ENCODE data around the gene ECM1.

Gene ECM1

DNA sequence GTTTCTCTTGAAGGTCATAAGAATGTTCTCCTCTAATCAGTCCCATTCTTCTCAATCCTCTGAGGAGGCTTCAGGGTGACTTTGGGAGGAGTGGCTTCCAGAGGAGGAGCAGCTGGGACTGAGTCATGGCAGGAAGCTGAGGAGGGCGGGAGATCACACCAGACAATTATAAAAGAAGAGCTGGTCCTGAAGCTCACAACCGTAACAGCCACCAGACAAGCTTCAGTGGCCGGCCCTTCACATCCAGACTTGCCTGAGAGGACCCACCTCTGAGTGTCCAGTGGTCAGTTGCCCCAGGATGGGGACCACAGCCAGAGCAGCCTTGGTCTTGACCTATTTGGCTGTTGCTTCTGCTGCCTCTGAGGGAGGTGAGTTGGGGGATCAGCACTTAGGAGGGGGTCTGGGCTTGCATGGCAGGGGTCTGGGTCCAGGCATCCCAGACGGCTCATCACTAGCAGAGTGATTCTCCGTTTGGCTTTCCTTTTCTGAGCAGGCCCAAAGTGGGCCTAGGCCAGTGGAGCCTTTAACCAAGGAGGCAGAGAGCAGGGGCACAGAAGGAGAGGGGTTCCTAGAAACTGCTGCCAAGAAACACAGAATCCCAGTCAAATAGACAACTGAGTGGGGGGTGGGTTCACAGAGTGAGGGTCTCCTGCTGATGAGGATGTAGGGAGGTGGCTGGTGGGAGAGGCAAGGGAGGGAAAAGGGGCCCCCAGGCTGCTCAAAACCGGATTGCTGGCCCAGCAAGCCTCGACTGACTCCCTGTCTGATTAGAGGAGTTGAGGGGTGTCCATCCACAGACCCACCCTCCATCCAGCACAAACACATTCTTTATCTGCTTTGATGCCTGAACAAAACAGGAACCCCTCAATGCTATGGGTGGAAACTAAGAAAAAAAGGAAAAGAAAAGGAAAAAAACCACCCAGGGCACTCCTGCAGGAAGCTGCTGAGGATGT lies at the start of gene ECM1:
Gene ECM1, plus strand, starts transcription at position 198 of the 953 bp plus-strand sequence. Its CDS starts 101 bp downstream, at position 299.
- no peak for DNase-seq

DNA sequence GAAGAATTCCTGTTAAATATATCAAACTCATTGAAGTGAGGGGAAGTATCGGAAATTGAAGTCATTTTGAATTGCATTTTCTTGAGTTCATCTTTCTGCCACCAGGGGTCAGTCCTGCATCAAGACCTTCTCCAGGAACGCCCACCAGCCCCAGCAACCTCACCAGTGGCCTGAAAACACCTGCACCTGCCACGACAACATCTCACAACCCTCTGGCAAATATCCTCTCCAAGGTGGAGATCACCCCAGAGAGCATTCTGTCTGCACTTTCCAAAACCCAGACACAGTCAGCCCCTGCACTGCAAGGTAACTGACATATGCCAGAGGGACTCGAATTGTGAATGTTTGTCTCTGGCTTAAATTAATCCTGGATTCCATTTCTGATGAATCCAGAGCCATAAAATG lies 43.5 kb upstream of the ECM1 start:
- peak; percentile 10 to 16 for DNase-seq

DNA sequence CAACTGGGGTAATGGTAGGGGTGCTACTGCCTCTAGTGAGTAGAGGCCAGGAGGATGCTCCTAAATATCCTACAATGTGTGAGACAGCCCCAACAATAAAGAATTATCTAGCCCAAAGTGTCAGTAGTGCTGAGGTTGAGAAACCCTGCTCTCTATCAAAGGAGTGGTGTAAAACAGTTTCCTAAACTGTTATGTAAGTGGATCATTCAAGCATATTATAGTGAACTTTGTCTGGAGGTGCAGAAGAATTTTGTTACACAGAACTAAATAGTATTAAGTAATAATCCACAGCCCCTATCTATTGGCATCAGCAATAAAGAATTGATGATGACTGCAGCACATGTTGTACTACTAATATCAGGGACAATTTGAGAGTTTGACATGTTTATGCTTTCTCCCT lies 40.9 kb upstream of the ECM1 start:
- no peak for DNase-seq

DNA sequence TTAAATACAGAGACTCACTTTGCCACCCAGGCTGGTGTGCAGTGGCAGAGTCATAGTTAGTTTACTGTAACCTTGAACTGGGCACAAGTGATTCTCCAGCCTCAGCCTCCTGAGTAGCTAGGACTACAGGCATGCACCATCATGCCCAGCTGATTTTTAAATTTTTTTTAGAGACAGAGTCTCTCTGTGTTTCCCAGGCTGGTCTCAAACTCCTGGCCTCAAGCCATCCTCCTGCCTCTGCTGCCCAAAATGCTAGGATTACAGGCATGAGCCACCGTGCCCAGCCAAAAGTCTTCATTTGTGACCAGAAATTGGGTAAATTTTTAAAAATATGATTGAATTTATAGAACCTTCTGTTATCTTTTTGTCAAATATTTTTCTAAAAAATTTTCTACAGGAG lies 38.6 kb upstream of the ECM1 start:
- DNase-seq, result no peak

DNA sequence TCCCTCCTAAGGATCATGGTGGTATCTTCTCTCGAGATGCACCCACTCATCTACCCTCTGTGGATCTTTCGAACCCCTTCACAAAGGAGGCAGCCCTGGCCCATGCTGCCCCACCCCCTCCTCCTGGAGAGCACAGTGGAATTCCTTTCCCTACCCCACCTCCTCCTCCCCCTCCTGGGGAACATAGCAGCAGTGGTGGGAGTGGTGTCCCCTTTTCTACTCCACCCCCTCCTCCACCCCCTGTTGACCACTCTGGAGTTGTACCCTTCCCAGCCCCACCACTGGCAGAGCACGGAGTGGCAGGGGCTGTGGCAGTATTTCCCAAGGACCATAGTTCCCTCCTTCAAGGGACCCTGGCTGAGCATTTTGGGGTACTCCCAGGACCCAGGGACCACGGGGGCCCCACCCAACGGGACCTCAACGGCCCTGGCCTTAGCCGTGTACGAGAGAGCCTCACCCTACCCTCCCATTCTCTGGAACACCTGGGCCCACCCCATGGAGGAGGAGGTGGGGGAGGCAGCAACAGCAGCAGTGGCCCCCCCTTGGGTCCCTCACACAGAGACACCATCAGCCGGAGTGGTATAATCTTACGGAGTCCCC lies 35.2 kb upstream of the ECM1 start:
- no peak for DNase-seq

DNA sequence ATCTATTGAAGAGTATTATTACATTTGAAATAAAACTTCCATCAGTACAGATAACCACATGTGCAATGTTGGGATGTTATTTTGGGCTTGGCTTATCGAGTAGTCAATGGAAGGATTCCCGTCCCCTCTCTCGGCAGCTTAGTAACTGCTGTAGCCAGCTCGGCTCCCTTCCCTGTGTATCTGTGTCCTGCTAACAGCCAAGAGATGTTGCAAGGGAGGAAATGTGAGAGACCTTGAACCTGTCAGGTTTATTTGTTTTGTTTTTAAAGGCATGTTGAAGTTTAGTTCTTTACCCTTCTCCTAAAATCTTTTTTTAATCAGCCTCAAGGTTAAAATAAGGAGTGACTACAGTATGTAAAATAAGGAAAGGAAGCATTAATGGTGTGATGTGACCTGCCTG lies 34.2 kb upstream of the ECM1 start:
- DNase-seq, result peak in 1 of 2 donors; percentile 16

DNA sequence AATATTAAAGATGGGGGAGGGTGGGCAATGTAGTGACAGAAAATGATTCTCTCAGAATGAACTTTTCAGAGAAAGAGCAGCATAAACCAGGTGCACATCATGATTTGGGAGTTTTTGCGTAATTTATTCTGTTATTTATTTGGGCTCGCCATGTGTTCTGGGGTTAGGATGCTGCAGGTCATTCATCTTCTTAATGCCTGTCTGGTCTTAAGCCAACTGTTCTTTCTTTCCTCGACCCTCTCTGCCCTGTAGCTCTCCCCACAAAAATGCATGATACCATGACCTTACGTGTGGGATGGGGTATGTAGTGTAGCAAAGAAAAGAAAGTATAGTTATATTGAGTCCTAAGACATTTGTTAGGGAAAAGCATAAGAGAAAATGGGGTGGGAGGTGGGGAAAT lies 33.0 kb upstream of the ECM1 start:
- DNase-seq, result no peak

DNA sequence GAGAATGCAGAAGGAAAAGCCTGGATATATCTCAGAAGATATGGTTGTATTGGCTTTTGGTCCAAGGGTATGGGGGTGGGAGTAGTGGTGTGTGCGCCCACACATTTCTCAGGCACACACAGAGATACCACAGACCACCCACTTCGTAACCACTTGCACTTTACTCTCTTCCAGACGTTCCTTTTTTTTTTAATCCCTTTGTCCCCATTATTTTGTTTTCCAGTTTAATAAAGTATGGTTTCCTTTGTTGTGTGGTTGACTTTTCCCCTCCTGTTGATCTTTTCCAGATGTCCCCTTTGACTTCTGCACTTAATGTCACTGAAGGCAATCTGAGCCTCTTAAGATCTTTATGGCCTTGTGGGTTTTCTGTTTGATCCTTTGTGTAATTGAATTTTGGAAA lies 31.2 kb upstream of the ECM1 start:
- DNase-seq, result no peak

DNA sequence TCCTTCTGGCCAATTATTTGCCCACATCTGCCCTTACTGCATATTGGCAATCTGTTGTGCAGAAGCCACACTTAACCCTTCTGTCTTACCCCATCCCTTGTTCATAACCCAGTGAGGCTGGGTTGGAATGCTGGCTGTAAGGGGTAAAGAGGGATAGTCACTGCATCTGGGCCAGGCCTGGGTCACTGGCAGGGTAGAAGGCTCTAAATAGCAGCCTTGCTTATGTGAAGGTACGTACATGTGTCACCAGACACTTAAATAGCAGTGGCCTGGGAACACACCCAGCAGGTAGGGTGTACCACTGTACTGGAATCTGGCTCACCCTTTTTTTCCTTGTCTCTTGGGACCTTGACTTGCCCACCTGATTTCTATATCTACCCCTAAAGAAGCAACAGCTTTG lies 30.6 kb upstream of the ECM1 start:
- no peak for DNase-seq

DNA sequence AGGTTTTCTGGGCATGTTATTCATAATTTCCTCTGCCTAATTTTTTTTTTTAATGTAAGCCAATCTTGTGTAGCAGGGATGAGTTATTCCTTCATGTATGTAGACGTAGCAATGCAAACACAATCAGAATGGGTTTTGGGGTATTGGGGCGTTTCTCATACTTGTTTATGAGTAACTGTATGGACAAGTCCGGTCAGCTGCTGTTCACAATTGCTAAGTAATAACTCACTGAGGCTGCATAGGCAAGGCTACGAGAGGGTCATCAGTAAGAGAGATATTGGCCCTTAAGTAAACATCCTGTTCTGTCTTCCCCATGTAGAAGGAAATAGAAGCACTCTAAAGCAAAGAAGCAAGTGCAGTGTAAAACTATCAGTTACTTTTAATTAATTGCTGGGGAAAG lies 30.2 kb upstream of the ECM1 start:
- no peak for DNase-seq

DNA sequence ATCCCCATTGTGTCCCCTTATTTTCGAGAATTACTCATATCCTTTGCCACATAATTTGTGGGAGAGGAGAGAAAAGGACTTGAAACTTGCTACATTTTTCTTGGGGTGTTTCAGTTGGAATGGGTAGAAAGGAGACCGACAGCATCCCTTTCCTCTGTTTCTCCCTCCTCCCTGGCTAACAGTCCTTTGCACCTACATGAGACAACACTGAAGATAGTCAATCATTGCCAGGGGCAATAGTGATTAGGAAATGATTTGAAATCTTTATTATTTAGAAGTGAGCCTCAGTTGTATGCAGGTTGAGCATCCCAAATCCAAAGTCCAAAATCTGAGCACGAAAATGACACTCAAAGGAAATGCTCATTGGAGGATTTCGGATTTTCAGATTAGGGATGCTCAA lies 28.5 kb upstream of the ECM1 start:
- DNase-seq, result no peak

DNA sequence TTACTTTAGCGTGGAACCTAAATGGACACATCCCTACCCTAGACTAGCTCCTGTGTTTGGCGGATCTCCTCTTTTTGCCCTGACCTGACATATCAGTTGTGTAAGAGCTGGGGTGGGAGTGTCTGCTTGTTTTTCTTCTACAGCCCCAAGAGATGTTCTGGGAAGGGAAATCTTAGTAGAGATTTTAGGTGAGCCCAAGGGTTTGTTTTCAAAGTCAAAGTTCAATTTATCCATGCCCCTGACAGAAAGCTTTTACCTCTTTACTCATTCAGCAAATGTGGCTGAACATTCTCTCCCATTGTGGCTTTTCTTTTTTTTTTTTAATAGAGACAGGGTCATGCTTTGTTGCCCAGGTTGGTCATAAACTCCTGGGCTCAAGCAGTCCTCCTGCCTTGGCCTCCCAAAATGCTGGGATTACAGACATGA lies 28.0 kb upstream of the ECM1 start:
- DNase-seq, result no peak

DNA sequence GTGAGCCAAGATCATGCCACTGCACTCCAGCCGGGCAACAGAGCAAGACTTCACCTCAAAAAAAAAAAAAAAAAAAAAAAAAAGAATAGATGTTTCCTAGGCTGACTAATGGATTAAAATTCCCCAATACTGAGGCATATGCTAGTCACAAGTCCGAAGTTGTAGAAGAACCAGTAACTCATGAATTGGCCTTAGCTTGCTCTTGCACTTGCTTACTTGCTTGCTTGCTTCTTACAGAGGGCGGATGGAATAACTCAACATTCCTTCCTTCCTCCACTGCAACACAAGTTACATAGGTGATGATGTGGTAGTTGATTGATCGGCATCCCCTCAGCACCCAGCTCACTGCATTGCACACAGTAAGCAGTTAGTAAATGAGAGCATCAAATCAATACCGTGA lies 23.5 kb upstream of the ECM1 start:
- no peak for DNase-seq

DNA sequence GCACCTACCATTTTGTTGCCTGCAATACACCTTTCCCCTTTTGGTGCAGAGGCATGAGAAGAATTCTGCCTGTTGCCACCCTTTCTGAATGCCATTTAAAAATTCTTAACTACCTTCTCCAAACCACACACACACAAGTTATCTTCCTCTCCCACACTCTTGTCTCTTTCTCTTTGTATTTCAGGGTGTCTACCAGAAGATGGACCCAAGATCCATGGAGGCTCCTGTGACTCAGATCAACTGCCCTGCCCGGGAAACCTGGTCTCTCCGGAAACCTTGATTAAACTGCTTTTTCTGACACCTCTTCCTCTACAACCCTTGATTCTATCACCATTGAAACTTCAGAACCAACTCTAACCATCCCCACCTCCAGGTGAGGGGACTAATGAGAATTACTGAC lies 23.0 kb upstream of the ECM1 start:
- no peak for DNase-seq

DNA sequence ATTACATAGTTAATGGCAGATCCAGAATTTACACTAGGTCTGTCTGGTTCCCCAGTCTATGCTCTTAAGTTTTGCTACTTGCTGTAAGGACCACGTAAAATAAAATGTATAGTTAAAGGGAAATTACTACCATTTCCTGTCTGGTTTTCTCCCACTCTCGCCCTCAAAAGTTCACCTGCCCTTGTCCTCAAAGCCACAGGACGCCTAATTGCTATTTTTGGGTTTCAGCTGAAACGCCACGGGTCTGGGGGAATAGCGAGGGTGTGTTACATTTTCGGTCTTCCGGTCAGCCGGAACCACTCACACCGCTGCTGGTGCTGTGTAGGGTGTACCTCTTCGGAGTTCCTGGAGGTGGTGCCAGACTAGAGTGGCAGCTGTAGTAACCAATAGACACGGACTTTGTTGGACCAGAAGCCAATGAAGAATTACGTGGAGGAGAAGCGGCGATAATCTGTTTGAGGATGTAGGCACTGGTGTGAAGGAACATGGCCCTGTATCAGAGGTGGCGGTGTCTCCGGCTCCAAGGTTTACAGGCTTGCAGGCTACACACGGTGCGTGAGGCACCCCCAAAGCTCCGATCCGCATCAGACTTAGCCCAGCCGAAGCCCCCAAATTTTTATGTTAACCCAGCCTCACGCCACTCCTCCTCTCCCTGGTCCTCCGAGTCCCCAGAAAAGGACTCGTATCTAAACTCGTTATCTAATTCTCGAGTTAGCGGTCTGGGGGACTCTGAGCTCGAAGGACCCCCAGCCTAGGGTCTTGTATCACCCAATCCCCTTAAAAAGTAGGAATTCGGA lies 20.7 kb upstream of the ECM1 start, which contains the start of gene TARS2:
Gene TARS2, plus strand, starts transcription at position 454 of the 797 bp plus-strand sequence. Its CDS starts 32 bp downstream, at position 486.
- peak; percentile 94 to 95 for DNase-seq

DNA sequence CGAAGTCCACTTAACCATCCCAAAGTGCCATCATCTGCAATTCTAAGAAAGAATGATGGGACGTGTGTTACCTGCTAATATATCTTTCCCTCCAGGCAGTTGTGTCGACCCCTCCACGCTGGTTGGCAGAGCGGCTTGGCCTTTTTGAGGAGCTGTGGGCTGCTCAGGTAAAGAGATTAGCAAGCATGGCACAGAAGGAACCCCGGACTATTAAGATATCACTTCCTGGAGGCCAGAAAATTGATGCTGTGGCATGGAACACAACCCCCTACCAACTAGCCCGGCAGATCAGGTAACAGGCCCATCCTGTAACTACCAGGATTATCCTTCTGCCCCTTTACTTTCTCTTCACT lies 20.2 kb upstream of the ECM1 start:
- DNase-seq, result no peak

DNA sequence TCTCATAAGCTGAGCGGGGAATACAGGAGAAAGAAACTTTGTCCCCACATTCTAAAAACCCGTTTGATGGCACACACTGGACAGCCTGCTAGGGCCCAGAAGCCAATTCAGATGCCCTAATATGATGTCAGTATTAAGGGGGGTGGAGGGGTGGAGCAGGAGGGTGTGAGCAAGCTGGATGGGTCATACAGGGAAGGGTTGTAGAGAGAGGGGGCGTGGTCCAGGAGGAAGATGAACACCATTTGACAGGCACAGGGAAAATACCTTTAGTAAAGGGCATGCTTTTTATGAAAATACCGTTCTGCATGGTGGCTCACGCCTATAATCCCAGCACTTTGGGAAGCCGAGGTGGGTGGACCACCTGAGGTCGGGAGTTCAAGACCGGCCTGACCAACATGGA lies 14.7 kb upstream of the ECM1 start:
- DNase-seq, result no peak

DNA sequence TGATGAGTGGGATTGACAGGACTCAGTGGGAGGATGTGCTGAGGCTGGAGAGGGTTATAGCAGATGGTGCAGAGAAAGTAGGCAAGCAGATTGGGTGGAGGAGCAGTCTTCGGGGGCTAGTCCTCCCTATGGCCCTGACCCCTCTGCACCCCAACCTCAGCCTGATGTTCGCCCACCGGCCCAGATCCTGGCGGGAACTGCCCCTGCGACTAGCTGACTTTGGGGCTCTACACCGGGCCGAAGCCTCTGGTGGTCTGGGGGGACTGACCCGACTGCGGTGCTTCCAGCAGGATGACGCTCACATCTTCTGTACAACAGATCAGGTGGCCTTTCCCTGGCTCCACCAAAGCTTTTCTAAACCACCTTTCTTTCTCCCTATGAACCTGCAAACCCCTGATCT lies 9.6 kb upstream of the ECM1 start:
- no peak for DNase-seq

DNA sequence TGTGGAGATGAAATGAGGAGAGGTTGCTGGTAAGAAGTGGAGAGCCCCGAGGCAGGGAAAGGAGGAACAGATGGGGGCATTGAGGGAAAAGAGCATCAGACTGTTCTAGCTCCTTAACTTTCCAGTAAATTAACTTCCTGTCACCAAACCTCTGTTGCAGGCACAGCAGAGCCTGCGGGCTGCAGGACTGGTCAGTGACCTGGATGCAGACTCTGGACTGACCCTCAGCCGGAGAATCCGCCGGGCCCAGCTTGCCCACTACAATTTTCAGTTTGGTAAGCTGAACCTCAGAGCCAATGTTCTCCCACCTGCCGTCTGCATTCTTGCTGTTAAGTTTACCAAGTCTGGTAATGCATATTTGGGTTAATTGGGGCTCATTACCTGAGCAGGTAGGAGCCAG lies 2.5 kb upstream of the ECM1 start:
- DNase-seq, result no peak

DNA sequence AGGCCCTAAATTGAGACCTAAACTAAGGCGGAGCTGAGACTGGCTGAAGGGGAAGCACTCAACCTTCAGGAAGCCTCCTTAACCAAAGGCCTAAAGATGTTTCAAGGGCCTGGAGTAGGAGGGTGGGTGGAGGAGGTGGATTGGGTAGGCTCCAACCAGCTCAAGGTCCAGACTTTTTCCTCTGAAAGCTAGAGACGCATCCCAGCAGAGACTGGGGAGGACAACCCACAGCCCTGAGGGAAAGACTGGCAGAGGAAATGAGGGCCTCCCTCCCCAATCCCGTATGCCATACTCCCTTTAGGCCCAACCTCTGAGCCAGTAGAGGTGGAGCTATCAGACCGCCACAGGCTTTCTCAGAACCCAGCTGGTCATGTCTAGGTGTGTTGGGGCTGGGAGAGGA lies 1.1 kb downstream of the ECM1 start:
- DNase-seq, result no peak

DNA sequence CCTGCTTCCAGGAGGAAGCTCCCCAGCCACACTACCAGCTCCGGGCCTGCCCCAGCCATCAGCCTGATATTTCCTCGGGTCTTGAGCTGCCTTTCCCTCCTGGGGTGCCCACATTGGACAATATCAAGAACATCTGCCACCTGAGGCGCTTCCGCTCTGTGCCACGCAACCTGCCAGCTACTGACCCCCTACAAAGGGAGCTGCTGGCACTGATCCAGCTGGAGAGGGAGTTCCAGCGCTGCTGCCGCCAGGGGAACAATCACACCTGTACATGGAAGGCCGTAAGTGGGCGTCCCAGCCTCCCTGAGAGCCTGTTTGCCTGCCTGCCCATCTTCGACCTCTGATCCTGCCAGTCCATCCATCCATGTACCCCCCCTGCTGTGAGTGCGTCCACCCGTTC lies 3.6 kb downstream of the ECM1 start:
- no peak for DNase-seq

DNA sequence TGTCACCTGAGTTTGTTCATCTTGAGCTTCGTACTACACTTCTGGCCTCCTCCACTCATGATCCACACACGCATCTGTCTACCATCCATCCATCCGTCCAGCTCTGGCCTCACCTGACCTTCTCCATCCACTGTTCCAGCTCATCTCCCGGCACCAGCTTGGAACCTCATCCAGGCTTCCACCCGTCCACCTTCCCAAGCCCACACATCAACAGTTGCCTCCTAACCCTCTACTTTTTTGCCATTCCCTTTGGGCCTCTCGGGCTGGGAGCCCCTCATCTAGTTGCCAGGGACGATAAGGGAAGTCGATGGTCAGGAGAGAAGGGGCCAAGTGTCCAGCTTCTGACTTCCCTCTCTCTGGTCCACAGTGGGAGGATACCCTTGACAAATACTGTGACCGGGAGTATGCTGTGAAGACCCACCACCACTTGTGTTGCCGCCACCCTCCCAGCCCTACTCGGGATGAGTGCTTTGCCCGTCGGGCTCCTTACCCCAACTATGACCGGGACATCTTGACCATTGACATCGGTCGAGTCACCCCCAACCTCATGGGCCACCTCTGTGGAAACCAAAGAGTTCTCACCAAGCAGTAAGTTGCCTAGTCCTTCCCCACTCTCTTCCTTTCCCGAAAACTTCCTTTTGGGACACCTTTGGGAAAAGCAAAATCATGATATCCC lies 4.2 kb downstream of the ECM1 start:
- no peak for DNase-seq

DNA sequence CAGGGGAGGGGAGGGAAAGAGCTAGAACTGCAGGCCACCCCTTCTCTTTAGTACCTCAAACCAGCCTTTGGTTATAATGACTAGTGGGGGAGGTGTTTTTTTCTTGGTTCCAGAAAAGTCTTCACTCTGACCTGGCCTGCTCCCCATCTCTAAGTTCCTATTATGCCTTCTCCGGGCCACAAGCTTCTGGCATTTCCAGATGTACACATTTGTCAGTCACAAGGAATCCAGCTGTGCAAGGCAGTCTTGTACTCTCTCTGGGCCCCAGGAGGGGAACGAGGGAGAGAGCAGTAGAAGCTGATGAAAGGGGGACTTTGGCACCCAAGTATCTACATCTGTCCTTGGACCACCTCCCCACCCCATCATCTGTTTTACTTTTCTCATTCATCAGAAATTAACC lies 4.9 kb downstream of the ECM1 start:
- no peak for DNase-seq
